Esophagus (tissue), 2 donors: ENCODE data around the gene GPD2. TPM values are rescaled to one million over a fixed set of nuclear protein-coding genes. Genes with fewer than 3 reads are reported as not detected.

ENCODE experiments used
- H3K27ac ChIP-seq, 2 donors: one replicate each; pipeline ENCODE4 v1.5.1; 2013; ENCODE audit warnings: low read depth in 2 of 2, mild to moderate bottlenecking in 2 of 2, inconsistent platforms in 1 of 2, low read length in 1 of 2, moderate library complexity in 1 of 2
- H3K27me3 ChIP-seq, 2 donors: one replicate each; pipeline ENCODE4 v1.6.1; 2013; ENCODE audit warnings: low read length in 2 of 2, control low read depth in 1 of 2, mild to moderate bottlenecking in 1 of 2; ENCODE audit not compliant: insufficient read depth in 2 of 2, control insufficient read depth in 1 of 2
- H3K36me3 ChIP-seq, 2 donors: one replicate each; pipeline ENCODE4 v1.6.1; 2013; ENCODE audit warnings: low read length in 1 of 2; ENCODE audit not compliant: control insufficient read depth in 2 of 2, insufficient read depth in 2 of 2
- H3K4me1 ChIP-seq, 2 donors: one replicate each; pipeline ENCODE4 v1.6.1; 2013; ENCODE audit warnings: low read length in 1 of 2; ENCODE audit not compliant: control insufficient read depth in 2 of 2, insufficient read depth in 2 of 2
- H3K4me3 ChIP-seq, 2 donors: one replicate each; pipeline ENCODE4 v1.5.1; 2013; ENCODE audit warnings: low read length in 2 of 2, mild to moderate bottlenecking in 2 of 2, low read depth in 1 of 2, moderate library complexity in 1 of 2
- H3K9me3 ChIP-seq, 2 donors: one replicate each; pipeline ENCODE4 v1.6.1; 2013; ENCODE audit warnings: mild to moderate bottlenecking in 2 of 2, low read depth in 1 of 2, low read length in 1 of 2, moderate library complexity in 1 of 2; ENCODE audit not compliant: control insufficient read depth in 2 of 2, insufficient read depth in 1 of 2
- WGBS, 2 donors: extraction: QIAGEN DNeasy Blood & Tissue Kit; methylation state at CpG; one replicate each; pipeline ENCODE4 v1.1.7; 2013; 5-methylcytosine and 5-hydroxymethylcytosine counted together
- polyA plus RNA-seq, 2 donors: library from polyadenylated mRNA; stranded (reverse); fragments of 200-250 nt; gene quantifications; one replicate each; pipeline ENCODE4 v1.2.3, GENCODE V29; 2013
- donor health status: healthy with polysubstance abuse.
- donor health status: Bipolar disorder and iron deficiency.

Gene GPD2
- polyA plus RNA-seq, 2 donors, result 16.4 to 22.2 TPM

DNA sequence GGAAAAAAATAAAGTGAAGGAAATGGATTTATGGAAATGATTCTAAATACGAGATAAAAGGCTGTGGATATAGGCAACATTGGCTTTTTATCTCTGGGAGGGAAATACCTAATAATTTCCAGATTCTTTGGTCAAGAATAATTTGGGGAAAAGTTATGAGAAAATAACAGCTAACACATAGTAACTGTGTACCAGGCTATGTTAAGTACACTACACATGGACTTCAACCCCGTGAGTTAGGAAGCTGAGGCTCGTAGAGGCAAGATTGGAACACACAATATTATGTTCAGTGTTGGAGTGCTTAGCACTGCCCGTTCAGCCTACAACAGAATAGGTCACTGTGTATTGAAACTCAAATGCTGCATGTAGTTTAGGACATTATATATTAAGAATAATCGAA lies 34.3 kb upstream of the GPD2 start:
- H3K27ac ChIP-seq, result no peak overlapping the region
- 72 to 83% methylated on average over 5 of the region's 5 CpGs for WGBS, 2 donors

DNA sequence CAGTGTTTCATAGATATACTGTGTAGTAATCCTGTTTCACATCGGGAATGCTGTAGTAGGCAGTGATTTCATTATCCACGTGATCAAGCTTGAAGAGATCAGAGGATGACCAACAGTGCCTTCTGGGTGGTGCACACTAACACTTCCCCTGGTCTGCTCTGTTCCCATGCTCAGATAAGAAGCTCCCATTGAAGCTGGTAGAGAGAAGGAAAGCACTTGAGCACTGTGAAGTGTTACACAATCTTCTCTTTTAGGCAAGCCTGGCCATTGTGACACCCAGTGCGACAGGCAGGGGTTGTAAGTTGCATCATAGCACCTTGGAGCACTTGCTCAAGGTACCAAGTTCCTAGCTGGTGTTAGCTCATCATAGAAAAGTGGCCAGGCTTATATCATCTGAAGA lies 30.6 kb upstream of the GPD2 start:
- Histone ChIP-seq H3K9me3 (no peaks in the 10 kb centered on the region), H3K27me3 (no peaks in the 10 kb centered on the region), H3K4me1 (no peaks in the 10 kb centered on the region), H3K4me3 (no peak overlapping the region), H3K36me3 (no peaks in the 10 kb centered on the region), H3K27ac (no peak overlapping the region)
- WGBS, 2 donors, result 49 to 65% methylated on average over 3 of the region's 3 CpGs

More for the DNA sequence above, 34.3 kb upstream of the GPD2 start:
- H3K9me3 ChIP-seq, result no peaks in the 10 kb centered on the region
- H3K27me3 ChIP-seq, result no peaks in the 10 kb centered on the region
- no peaks in the 10 kb centered on the region for H3K36me3 ChIP-seq
- peaks cover 0 to 4% of the 10 kb centered on the region in 2 donors for H3K4me1 ChIP-seq
- H3K4me3 ChIP-seq, result no peak overlapping the region

DNA sequence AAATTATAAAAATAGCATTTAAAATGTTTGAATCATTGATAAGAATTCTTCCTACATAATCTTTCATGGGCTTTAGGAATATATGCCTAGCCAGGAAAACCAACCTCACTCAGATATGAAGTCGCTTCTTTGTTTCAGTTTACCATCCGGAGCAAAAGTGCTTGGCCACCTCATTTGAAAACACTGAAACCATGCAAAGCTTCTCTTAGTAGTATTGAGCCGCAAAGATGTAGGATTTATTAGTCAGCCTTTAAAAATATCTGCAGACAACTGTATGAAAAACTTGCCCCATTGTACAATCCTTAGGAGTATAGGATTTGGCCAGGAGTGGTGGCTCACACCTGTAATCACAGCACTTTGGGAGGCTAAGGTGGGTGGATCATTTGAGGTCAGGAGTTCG lies 24.3 kb upstream of the GPD2 start:
- no peaks in the 10 kb centered on the region for H3K27me3 ChIP-seq

DNA sequence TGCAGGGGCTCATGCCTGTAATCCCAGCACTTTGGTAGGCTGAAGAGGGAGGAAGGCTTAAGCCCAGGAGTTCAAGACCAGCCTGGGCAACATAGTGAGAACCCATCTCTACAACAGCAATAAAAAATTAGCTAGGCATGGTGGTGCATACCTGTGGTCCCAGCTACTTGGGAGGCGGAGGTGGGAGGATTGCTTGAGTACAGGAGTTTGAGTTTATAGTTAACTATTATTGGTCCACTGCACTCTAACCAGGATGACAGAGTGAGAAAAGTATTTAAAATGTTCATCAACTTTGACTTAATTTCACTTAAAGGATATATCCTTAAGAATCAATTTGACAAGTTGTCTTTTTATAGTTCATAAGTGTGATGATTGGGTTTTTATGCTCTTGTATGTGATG lies 14.3 kb upstream of the GPD2 start:
- WGBS, 2 donors, result 94 to 98% methylated on average over 1 of the region's 1 CpG

More for the DNA sequence above, 24.3 kb upstream of the GPD2 start:
- Histone ChIP-seq H3K4me1 (no peaks in the 10 kb centered on the region), H3K4me3 (no peak overlapping the region), H3K36me3 (no peaks in the 10 kb centered on the region), H3K9me3 (no peaks in the 10 kb centered on the region), H3K27ac (no peak overlapping the region)
- WGBS, 2 donors, result 92 to 94% methylated on average over 4 of the region's 4 CpGs

DNA sequence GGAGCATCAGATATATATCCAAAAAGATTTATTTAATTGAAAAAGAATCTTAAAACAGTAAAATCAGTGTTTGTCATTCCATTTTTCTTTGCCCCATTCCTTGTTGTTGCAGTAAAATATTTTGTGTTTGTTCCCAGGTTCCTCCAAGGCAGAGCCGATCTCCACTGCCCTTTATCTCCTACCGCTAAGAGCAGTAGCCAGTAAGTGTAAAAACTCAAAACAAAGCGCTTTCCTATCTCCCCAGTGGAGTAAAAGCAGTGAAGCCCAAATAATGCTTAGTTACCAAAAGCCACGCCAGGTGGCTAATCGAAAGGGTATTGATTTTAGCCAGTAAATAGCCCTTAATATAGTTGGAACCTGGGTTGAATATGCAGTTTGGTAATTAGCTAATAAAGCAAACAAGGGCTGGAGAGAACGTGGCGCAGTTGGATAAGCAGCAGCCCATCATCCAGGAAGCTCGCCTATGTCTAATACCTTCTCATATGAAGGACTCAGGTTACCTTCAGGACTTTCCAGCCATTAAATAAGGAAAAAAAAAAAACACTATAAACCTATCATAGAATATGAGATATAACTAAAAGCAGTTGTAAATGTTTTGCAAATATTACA lies 12.4 kb upstream of the GPD2 start:
- H3K36me3 ChIP-seq, result no peaks in the 10 kb centered on the region
- no peak overlapping the region for H3K27ac ChIP-seq
- H3K4me1 ChIP-seq, result no peaks in the 10 kb centered on the region
- H3K27me3 ChIP-seq, result no peaks in the 10 kb centered on the region
- H3K9me3 ChIP-seq, result no peaks in the 10 kb centered on the region
- H3K4me3 ChIP-seq, result no peak overlapping the region
- 68 to 84% methylated on average over 8 of the region's 8 CpGs for WGBS, 2 donors

More for the DNA sequence above, 14.3 kb upstream of the GPD2 start:
- Histone ChIP-seq H3K27me3 (no peaks in the 10 kb centered on the region), H3K4me1 (no peaks in the 10 kb centered on the region), H3K36me3 (no peaks in the 10 kb centered on the region), H3K4me3 (no peak overlapping the region), H3K9me3 (no peaks in the 10 kb centered on the region), H3K27ac (no peak overlapping the region)

DNA sequence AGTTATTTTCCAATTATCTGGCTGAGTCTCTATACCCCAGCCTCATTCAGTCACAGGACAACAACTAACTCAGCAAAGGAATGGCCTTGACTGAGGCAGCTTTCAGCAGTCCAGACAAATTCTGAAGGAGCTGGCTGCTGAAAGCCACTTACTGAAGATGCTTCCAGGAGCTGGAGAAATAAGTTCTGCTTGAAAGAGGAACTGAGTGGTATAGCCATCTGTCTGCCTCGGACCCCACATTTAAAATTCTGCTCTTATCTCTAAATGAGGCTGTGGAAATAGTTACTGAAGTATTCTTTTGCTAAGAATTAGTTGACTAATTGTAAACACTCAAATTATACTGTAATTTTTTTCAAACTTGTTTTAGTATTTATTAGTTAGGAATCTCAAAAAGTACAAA lies 9.1 kb upstream of the GPD2 start:
- Histone ChIP-seq H3K27me3 (no peaks in the 10 kb centered on the region), H3K27ac (no peak overlapping the region), H3K9me3 (no peaks in the 10 kb centered on the region), H3K4me3 (no peak overlapping the region), H3K36me3 (no peaks in the 10 kb centered on the region), H3K4me1 (no peaks in the 10 kb centered on the region)
- WGBS, 2 donors, result 93 to 95% methylated on average over 1 of the region's 1 CpG

DNA sequence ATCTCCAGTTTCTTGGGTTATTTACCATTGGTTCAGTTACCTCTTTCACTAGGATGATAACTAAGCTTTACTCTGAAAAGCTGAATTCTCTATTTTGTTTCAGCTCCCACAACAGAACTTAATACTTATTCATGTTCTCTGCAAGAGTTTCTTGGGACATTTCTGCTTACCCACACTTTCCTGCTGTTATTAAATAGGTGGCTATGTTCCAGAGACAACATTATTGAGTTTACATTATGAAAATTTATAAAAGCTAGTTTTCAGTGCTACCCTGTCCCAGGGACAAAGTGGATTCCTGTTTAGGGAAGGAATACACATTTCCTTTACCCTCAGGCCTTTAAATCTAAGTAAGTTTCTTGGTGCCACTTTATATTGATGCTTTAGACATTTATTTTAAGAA lies 7.0 kb upstream of the GPD2 start:
- H3K9me3 ChIP-seq, result no peaks in the 10 kb centered on the region
- H3K36me3 ChIP-seq, result no peaks in the 10 kb centered on the region
- H3K27ac ChIP-seq, result no peak overlapping the region
- H3K27me3 ChIP-seq, result no peaks in the 10 kb centered on the region
- no peak overlapping the region for H3K4me3 ChIP-seq
- no peaks in the 10 kb centered on the region for H3K4me1 ChIP-seq

DNA sequence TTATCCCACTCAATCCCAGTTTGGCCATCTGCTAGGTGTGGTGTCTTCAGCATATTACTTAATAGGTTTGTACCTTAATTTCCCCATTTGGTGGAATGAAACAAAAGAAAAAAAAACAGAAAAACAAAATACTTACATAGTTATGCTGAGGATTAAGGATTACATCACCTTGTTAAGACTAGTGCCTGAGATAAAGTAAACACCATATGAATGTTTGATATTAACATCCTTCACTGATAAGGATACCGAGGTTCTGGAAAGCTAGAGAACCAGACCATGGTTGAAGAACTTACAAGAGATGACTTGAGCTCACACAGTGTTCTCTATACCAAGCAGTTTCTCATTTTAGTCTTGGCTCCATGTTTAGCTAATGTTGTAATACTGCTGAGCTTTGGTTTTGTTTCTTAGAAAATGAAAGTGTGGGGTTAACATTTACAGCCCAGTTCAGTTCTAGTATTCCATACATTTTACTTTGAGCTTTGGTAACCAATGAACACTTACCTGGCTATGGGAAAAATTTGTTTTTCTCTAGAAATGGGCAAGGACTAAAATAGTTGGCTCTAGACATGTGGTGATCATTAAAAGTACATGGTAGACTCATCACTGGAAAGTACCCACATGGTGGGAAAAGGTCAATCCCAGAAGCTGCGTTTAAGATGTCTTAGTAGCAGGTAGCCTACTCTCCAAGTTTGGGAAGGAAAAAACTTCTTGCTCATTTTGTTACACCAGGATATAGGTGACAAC lies 5.8 kb upstream of the GPD2 start:
- Histone ChIP-seq H3K4me3 (no peak overlapping the region), H3K9me3 (no peaks in the 10 kb centered on the region), H3K4me1 (no peaks in the 10 kb centered on the region), H3K36me3 (no peaks in the 10 kb centered on the region), H3K27ac (no peak overlapping the region), H3K27me3 (no peaks in the 10 kb centered on the region)
- WGBS, 2 donors, result 84 to 91% methylated on average over 2 of the region's 2 CpGs

DNA sequence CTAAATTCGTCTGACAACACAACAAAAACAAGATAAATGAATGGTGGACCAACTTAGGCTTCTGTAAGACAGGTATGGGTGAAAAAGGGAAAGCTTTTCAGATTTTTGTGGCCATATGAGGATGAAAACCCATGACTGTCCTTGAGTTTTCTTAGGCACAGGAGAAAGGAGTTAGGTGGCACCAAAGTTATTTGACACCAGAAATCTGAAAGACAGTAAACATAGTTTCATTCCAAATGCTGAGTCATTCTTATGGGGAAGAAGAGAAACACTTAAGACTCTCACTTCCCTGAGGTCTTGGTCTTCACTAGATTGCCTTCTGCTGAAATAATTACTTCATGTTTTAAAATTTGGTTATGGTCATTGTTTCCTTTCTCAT lies 5.2 kb upstream of the GPD2 start:
- Histone ChIP-seq H3K27ac (no peak overlapping the region), H3K4me1 (no peaks in the 10 kb centered on the region)
- WGBS, 2 donors, result 71% methylated on average over 1 of the region's 1 CpG

More for the DNA sequence above, 5.2 kb upstream of the GPD2 start:
- no peaks in the 10 kb centered on the region for H3K36me3 ChIP-seq
- no peak overlapping the region for H3K4me3 ChIP-seq
- H3K27me3 ChIP-seq, result no peaks in the 10 kb centered on the region
- no peaks in the 10 kb centered on the region for H3K9me3 ChIP-seq
